PC-3 (cell line): ENCODE results near the gene DNAAF3. TPM values are rescaled to one million over a fixed set of nuclear protein-coding genes. Genes with fewer than 3 reads are reported as not detected.

Experiments
- ATAC-seq: fragments of 200-7000 bp; cut with Tn5 transposase; 2 replicates; pipeline ENCODE4 v1.9.1; 2020; ENCODE audit warnings: mild to moderate bottlenecking, moderate library complexity
- BruUV-seq: library from RNA; stranded (reverse); fragments of 400-500 nt; replicated peaks from 2 replicates; lab custom pipeline; 2021; lab: Mats Ljungman, UMichigan
- CTCF ChIA-PET: fragments of 300-600 bp; sonication (Branson Sonifier 250); formaldehyde crosslinking; loops from one replicate; lab custom pipeline; 2022; ENCODE audit warnings: antibody characterized with exemption; lab: Charles Lee
- POLR2A ChIA-PET: fragments of 300-600 bp; sonication (Branson Sonifier 250); formaldehyde crosslinking; loops from one replicate; lab custom pipeline; 2022; ENCODE audit warnings: antibody characterized with exemption; ENCODE audit not compliant: unreplicated experiment; lab: Charles Lee
- DNase-seq: peaks from one replicate; pipeline ENCODE4 v3.0.0-alpha.2; 2015
- H2AFZ ChIP-seq: fragments of 300-600 bp; sonication (generic); 2 replicates; pipeline ENCODE4 v1.6.0; 2016; ENCODE audit warnings: antibody characterized with exemption, low read length
- H3F3A ChIP-seq: fragments of 300-600 bp; sonication (generic); one replicate; pipeline ENCODE4 v1.6.0; 2017; ENCODE audit warnings: antibody characterized with exemption, low read length, control low read depth, mild to moderate bottlenecking; ENCODE audit not compliant: unreplicated experiment
- H3K27ac ChIP-seq: fragments of 300-600 bp; sonication (generic); 2 replicates; pipeline ENCODE4 v1.5.1; 2016; ENCODE audit warnings: mild to moderate bottlenecking, low read length
- H3K27me3 ChIP-seq: fragments of 300-600 bp; sonication (generic); 2 replicates; pipeline ENCODE4 v1.6.1; 2016; ENCODE audit warnings: low read length, mixed read lengths
- H3K36me3 ChIP-seq: fragments of 300-600 bp; sonication (generic); 2 replicates; pipeline ENCODE4 v1.6.1; 2016; ENCODE audit warnings: low read depth, mixed run types, low read length, mixed read lengths
- H3K4me1 ChIP-seq: fragments of 300-600 bp; sonication (generic); 2 replicates; pipeline ENCODE4 v1.5.1; 2016; ENCODE audit warnings: low read length; ENCODE audit not compliant: insufficient read depth
- H3K4me2 ChIP-seq: fragments of 300-600 bp; sonication (generic); 2 replicates; pipeline ENCODE4 v1.6.0; 2016; ENCODE audit warnings: low read length
- H3K4me3 ChIP-seq: fragments of 300-600 bp; sonication (generic); 2 replicates; pipeline ENCODE4 v1.5.1; 2016; ENCODE audit warnings: mild to moderate bottlenecking, low read length, mixed read lengths
- H3K79me2 ChIP-seq: fragments of 300-600 bp; sonication (generic); 2 replicates; pipeline ENCODE4 v1.6.1; 2017; ENCODE audit warnings: low read length, mixed read lengths
- H3K9ac ChIP-seq: fragments of 300-600 bp; sonication (generic); 2 replicates; pipeline ENCODE4 v1.6.0; 2016; ENCODE audit warnings: mild to moderate bottlenecking, low read length
- H3K9me2 ChIP-seq: fragments of 300-600 bp; sonication (generic); replicated peaks from 2 replicates; pipeline ENCODE4 v1.6.1; 2016; ENCODE audit warnings: mixed run types, low read length, mixed read lengths
- H3K9me3 ChIP-seq: fragments of 300-600 bp; sonication (generic); 2 replicates; pipeline ENCODE4 v1.6.1; 2016; ENCODE audit warnings: low read length, mixed read lengths
- H4K20me1 ChIP-seq: fragments of 300-600 bp; sonication (generic); 2 replicates; pipeline ENCODE4 v1.6.1; 2016; ENCODE audit warnings: low read length, mixed read lengths
- CTCF ChIP-seq: fragments of 300-600 bp; sonication (generic); conservative IDR thresholded peaks from 2 replicates; pipeline ENCODE4 v1.5.1; 2017; ENCODE audit warnings: antibody characterized with exemption, low read depth, mild to moderate bottlenecking, low read length
- EZH2 ChIP-seq: fragments of 300-600 bp; sonication (generic); IDR thresholded peaks from one replicate; pipeline ENCODE4 v1.6.1; 2017; ENCODE audit warnings: antibody characterized with exemption, mild to moderate bottlenecking, low read length; ENCODE audit not compliant: unreplicated experiment
- EZH2phosphoT487 ChIP-seq: fragments of 300-600 bp; sonication (generic); IDR thresholded peaks from 2 replicates; pipeline ENCODE4 v1.6.1; 2018; ENCODE audit warnings: mild to moderate bottlenecking, antibody characterized with exemption, low read length, borderline replicate concordance
- intact Hi-C: fragments of 100-400 bp; cut with micrococcal nuclease; formaldehyde crosslinking; loops from 2 replicates; pipeline ENCODE4 v1.9.0; 2023
- total RNA-seq: library from RNA; depleted of rRNA; stranded (reverse); fragments of >200 nt; gene quantifications from 2 replicates; pipeline ENCODE4 v1.2.3, GENCODE V29; 2014

The DNAAF3 gene
- total RNA-seq, 1 experiment from 2014 or later, result 30.0 TPM

GRCh38 chr19:55117663-55118391 lies 48.6 kb downstream of the DNAAF3 start:
- peak; percentile 94 for ATAC-seq
- CTCF ChIA-PET, result interaction anchor here (0.5 kb wide), 1 partner anchor 95 kb away, joined by 3 read pairs; no protein-coding TSS in a partner anchor
- POLR2A ChIA-PET, result interaction anchor here (0.7 kb wide), 1 partner anchor 16 kb away, joined by 7 read pairs; no protein-coding TSS in a partner anchor

GRCh38 chr19:55116859-55117662 lies 49.4 kb downstream of the DNAAF3 start, which contains the start of gene PPP1R12C:
Gene PPP1R12C (minus strand): TSS chr19:55117637. CDS start chr19:55117543, 94 bp downstream.
- Histone ChIP-seq H3K36me3 (peaks cover 5% of the 10 kb centered on the region; the same call in 1 of the 2 replicates), H3K9me3 (no peaks in the 10 kb centered on the region), H3K4me2 (peak within 1 kb of the TSS; percentile 88), H3K4me3 (peak within 1 kb of the TSS; percentile 90), H3K4me1 (peaks cover 12% of the 10 kb centered on the region), H3K9ac (peak within 1 kb of the TSS; percentile 72), H3F3A (peaks cover 5% of the 10 kb centered on the region), H3K27ac (no peak within 1 kb of the TSS), H3K9me2 (no peaks in the 10 kb centered on the region), H3K79me2 (peaks cover 50% of the 10 kb centered on the region), H2AFZ (peak within 1 kb of the TSS; percentile 88), H4K20me1 (peaks cover 35% of the 10 kb centered on the region), H3K27me3 (no peaks in the 10 kb centered on the region)
- intact Hi-C loops, result loop anchor here (5.0 kb wide), 1 partner anchor 55 kb away; the partner anchor contains the start of gene RDH13
- ATAC-seq (peak; percentile 17), DNase-seq (no peak)
- ChIA-PET CTCF (no interaction called here), POLR2A (interaction anchor here (0.7 kb wide), 1 partner anchor 17 kb away, joined by 7 read pairs; no protein-coding TSS in a partner anchor)
- no peak for TF ChIP-seq EZH2phosphoT487
- no peak for TF ChIP-seq CTCF
- no peak for TF ChIP-seq EZH2
- BruUV-seq, result no TSS peak

More at GRCh38 chr19:55117663-55118391, 48.6 kb downstream of the DNAAF3 start:
- Histone ChIP-seq H3K9me2 (no peaks in the 10 kb centered on the region), H3K9ac (peak overlapping the region; percentile 69), H3K4me2 (peak overlapping the region; percentile 86), H3K4me3 (peak overlapping the region; percentile 69), H3K79me2 (peaks cover 43% of the 10 kb centered on the region), H3K27me3 (no peaks in the 10 kb centered on the region), H3K27ac (no peak overlapping the region), H3F3A (peaks cover 5% of the 10 kb centered on the region), H2AFZ (peak overlapping the region; percentile 88), H3K4me1 (peaks cover 12% of the 10 kb centered on the region), H3K36me3 (no peaks in the 10 kb centered on the region), H3K9me3 (no peaks in the 10 kb centered on the region), H4K20me1 (peaks cover 35% of the 10 kb centered on the region)
- TF ChIP-seq EZH2, result no peak
- TF ChIP-seq EZH2phosphoT487, result no peak
- intact Hi-C loops, result loop anchor here (5.0 kb wide), 1 partner anchor 56 kb away; the partner anchor contains the start of gene RDH13
- DNase-seq, result peak; percentile 99
- BruUV-seq, result TSS peak; percentile 92
